Measurements from ENCODE around the gene ZNF280B. TPM values are rescaled to one million over a fixed set of nuclear protein-coding genes. Genes with fewer than 3 reads are reported as not detected.

ZNF280B gene
- total and polyA plus RNA-seq, 2 experiments from 2014 or later = 5.5 to 6.7 TPM

GRCh38 chr22:22463855-22464540 lies 44.5 kb downstream of the ZNF280B start:
- H3K4me1 Mint-ChIP-seq = no peaks in the 10 kb centered on the region; the same call in 2 of the 3 replicates
- ATAC-seq (peak; percentile 97), DNase-seq (ENCODE audit: low spot score) (peak; percentile 90)
- H3K36me3 Mint-ChIP-seq (ENCODE audit: low read depth) = peaks cover 19% of the 10 kb centered on the region
- H3K4me3 Mint-ChIP-seq = no peak overlapping the region
- Histone ChIP-seq H2AFZ (no peak overlapping the region), H3K27me3 (ENCODE audit: insufficient read depth) (peaks cover 100% of the 10 kb centered on the region), H3F3A (replicated peaks; ENCODE audit: low read depth) (no peaks in the 10 kb centered on the region), H3K9me2 (ENCODE audit: insufficient read depth) (no peaks in the 10 kb centered on the region), H3K27ac (ENCODE audit: low read depth) (no peak overlapping the region), H3K79me2 (replicated peaks; ENCODE audit: insufficient read depth) (no peaks in the 10 kb centered on the region), H3K36me3 (ENCODE audit: insufficient read depth) (0 out of 2 replicates have a peak, but pooled peaks cover 3% of the 10 kb centered on the region), H3K4me1 (ENCODE audit: insufficient read depth) (no peaks in the 10 kb centered on the region), H3K4me3 (no peak overlapping the region), H3K4me2 (no peak overlapping the region), H4K20me1 (replicated peaks; ENCODE audit: insufficient read depth) (0 out of 2 replicates have a peak, but pooled peaks cover 2% of the 10 kb centered on the region)
- H3K27ac Mint-ChIP-seq = no peak overlapping the region
- TF ChIP-seq STAT1 (IDR thresholded peaks at IDR 0.05; ENCODE audit: unreplicated experiment) (no peak), EZH2 (IDR thresholded peaks at IDR 0.05; ENCODE audit: low read depth, unreplicated experiment) (no peak), ZNF114 (CRISPR knock-in tag; IDR thresholded peaks at IDR 0.05) (no peak), CTCF (conservative IDR thresholded peaks at IDR 0.05; ENCODE audit: low read depth in 2 of 2) (peak; percentile 72 to 85)
- TF ChIP-seq, protein P1, sequence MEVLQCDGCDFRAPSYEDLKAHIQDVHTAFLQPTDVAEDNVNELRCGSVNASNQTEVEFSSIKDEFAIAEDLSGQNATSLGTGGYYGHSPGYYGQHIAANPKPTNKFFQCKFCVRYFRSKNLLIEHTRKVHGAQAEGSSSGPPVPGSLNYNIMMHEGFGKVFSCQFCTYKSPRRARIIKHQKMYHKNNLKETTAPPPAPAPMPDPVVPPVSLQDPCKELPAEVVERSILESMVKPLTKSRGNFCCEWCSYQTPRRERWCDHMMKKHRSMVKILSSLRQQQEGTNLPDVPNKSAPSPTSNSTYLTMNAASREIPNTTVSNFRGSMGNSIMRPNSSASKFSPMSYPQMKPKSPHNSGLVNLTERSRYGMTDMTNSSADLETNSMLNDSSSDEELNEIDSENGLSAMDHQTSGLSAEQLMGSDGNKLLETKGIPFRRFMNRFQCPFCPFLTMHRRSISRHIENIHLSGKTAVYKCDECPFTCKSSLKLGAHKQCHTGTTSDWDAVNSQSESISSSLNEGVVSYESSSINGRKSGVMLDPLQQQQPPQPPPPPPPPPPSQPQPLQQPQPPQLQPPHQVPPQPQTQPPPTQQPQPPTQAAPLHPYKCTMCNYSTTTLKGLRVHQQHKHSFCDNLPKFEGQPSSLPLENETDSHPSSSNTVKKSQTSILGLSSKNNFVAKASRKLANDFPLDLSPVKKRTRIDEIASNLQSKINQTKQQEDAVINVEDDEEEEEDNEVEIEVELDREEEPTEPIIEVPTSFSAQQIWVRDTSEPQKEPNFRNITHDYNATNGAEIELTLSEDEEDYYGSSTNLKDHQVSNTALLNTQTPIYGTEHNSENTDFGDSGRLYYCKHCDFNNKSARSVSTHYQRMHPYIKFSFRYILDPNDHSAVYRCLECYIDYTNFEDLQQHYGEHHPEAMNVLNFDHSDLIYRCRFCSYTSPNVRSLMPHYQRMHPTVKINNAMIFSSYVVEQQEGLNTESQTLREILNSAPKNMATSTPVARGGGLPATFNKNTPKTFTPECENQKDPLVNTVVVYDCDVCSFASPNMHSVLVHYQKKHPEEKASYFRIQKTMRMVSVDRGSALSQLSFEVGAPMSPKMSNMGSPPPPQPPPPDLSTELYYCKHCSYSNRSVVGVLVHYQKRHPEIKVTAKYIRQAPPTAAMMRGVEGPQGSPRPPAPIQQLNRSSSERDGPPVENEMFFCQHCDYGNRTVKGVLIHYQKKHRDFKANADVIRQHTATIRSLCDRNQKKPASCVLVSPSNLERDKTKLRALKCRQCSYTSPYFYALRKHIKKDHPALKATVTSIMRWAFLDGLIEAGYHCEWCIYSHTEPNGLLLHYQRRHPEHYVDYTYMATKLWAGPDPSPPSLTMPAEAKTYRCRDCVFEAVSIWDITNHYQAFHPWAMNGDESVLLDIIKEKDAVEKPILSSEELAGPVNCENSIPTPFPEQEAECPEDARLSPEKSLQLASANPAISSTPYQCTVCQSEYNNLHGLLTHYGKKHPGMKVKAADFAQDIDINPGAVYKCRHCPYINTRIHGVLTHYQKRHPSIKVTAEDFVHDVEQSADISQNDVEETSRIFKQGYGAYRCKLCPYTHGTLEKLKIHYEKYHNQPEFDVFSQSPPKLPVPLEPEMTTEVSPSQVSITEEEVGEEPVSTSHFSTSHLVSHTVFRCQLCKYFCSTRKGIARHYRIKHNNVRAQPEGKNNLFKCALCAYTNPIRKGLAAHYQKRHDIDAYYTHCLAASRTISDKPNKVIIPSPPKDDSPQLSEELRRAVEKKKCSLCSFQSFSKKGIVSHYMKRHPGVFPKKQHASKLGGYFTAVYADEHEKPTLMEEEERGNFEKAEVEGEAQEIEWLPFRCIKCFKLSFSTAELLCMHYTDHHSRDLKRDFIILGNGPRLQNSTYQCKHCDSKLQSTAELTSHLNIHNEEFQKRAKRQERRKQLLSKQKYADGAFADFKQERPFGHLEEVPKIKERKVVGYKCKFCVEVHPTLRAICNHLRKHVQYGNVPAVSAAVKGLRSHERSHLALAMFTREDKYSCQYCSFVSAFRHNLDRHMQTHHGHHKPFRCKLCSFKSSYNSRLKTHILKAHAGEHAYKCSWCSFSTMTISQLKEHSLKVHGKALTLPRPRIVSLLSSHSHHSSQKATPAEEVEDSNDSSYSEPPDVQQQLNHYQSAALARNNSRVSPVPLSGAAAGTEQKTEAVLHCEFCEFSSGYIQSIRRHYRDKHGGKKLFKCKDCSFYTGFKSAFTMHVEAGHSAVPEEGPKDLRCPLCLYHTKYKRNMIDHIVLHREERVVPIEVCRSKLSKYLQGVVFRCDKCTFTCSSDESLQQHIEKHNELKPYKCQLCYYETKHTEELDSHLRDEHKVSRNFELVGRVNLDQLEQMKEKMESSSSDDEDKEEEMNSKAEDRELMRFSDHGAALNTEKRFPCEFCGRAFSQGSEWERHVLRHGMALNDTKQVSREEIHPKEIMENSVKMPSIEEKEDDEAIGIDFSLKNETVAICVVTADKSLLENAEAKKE (CRISPR knock-in tag; IDR thresholded peaks at IDR 0.05) = no peak
- H3K27me3 Mint-ChIP-seq (ENCODE audit: insufficient read depth, low read depth, poor library complexity) = peaks cover 78% of the 10 kb centered on the region
- peaks cover 40% of the 10 kb centered on the region for H3K9me3 Mint-ChIP-seq

Measured in GM23338 (cell line).